Measurements from ENCODE around the gene EVA1A. TPM values are rescaled to one million over a fixed set of nuclear protein-coding genes. Genes with fewer than 3 reads are reported as not detected.

Gene EVA1A
- total RNA-seq, 1 donor from 2014 or later = 19.9 TPM

- no peak for DNase-seq (ENCODE audit: low spot score)
- no peak overlapping the region for H3K4me3 Mint-ChIP-seq (ENCODE audit: unreplicated experiment)
- H3K27ac Mint-ChIP-seq (ENCODE audit: unreplicated experiment) = no peak overlapping the region
- TF ChIP-seq, protein P1, sequence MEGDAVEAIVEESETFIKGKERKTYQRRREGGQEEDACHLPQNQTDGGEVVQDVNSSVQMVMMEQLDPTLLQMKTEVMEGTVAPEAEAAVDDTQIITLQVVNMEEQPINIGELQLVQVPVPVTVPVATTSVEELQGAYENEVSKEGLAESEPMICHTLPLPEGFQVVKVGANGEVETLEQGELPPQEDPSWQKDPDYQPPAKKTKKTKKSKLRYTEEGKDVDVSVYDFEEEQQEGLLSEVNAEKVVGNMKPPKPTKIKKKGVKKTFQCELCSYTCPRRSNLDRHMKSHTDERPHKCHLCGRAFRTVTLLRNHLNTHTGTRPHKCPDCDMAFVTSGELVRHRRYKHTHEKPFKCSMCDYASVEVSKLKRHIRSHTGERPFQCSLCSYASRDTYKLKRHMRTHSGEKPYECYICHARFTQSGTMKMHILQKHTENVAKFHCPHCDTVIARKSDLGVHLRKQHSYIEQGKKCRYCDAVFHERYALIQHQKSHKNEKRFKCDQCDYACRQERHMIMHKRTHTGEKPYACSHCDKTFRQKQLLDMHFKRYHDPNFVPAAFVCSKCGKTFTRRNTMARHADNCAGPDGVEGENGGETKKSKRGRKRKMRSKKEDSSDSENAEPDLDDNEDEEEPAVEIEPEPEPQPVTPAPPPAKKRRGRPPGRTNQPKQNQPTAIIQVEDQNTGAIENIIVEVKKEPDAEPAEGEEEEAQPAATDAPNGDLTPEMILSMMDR (IDR thresholded peaks at IDR 0.05; ENCODE audit: unreplicated experiment) = no peak
- H3K27me3 Mint-ChIP-seq (ENCODE audit: unreplicated experiment) = no peaks in the 10 kb centered on the region
- H3K4me1 Mint-ChIP-seq (ENCODE audit: unreplicated experiment) = no peaks in the 10 kb centered on the region
- no peaks in the 10 kb centered on the region for H3K9me3 Mint-ChIP-seq (ENCODE audit: unreplicated experiment)
- H3K36me3 Mint-ChIP-seq (ENCODE audit: low read depth, unreplicated experiment) = no peaks in the 10 kb centered on the region
Measured at GRCh38 chr2:75580606-75581005, 19.9 kb upstream of the EVA1A start.

GRCh38 chr2:75580156-75580555 lies 19.4 kb upstream of the EVA1A start:
- Mint-ChIP-seq H3K27ac (ENCODE audit: unreplicated experiment) (no peak overlapping the region), H3K36me3 (ENCODE audit: low read depth, unreplicated experiment) (no peaks in the 10 kb centered on the region), H3K9me3 (ENCODE audit: unreplicated experiment) (no peaks in the 10 kb centered on the region), H3K4me1 (ENCODE audit: unreplicated experiment) (no peaks in the 10 kb centered on the region), H3K27me3 (ENCODE audit: unreplicated experiment) (no peaks in the 10 kb centered on the region), H3K4me3 (ENCODE audit: unreplicated experiment) (no peak overlapping the region)
- DNase-seq (ENCODE audit: low spot score) = no peak
- TF ChIP-seq, protein P1 (IDR thresholded peaks at IDR 0.05; ENCODE audit: unreplicated experiment) = no peak

GRCh38 chr2:75579186-75579585 lies 18.4 kb upstream of the EVA1A start:
- DNase-seq (ENCODE audit: low spot score) = no peak
- no peaks in the 10 kb centered on the region for H3K4me1 Mint-ChIP-seq (ENCODE audit: unreplicated experiment)
- no peaks in the 10 kb centered on the region for H3K9me3 Mint-ChIP-seq (ENCODE audit: unreplicated experiment)
- H3K36me3 Mint-ChIP-seq (ENCODE audit: low read depth, unreplicated experiment) = no peaks in the 10 kb centered on the region
- TF ChIP-seq, protein P1 (IDR thresholded peaks at IDR 0.05; ENCODE audit: unreplicated experiment) = no peak
- no peak overlapping the region for H3K4me3 Mint-ChIP-seq (ENCODE audit: unreplicated experiment)
- no peaks in the 10 kb centered on the region for H3K27me3 Mint-ChIP-seq (ENCODE audit: unreplicated experiment)
- no peak overlapping the region for H3K27ac Mint-ChIP-seq (ENCODE audit: unreplicated experiment)

DNA sequence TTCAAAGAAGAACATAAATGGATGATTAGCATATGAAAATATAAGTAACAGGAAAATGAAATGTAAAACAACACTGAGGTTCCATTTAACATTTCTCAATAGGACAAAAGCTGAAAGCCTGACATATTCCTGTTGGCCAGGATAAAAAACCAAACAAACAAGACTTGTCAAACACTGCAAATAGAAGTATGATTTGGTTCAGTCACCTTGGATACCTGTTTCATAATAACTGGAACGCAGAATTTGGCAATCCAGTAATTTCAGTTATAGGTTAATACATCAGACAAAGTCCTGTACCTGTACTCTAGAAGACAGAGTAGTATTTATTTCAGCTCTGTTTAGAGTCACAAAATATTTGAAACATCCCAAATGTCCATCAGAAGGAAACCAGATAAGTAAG lies 16.5 kb upstream of the EVA1A start:
- TF ChIP-seq, protein P1 (IDR thresholded peaks at IDR 0.05; ENCODE audit: unreplicated experiment) = no peak
- Mint-ChIP-seq H3K27me3 (ENCODE audit: unreplicated experiment) (no peaks in the 10 kb centered on the region), H3K4me1 (ENCODE audit: unreplicated experiment) (no peaks in the 10 kb centered on the region), H3K36me3 (ENCODE audit: low read depth, unreplicated experiment) (no peaks in the 10 kb centered on the region), H3K4me3 (ENCODE audit: unreplicated experiment) (no peak overlapping the region), H3K27ac (ENCODE audit: unreplicated experiment) (no peak overlapping the region), H3K9me3 (ENCODE audit: unreplicated experiment) (no peaks in the 10 kb centered on the region)
- DNase-seq (ENCODE audit: low spot score) = no peak

DNA sequence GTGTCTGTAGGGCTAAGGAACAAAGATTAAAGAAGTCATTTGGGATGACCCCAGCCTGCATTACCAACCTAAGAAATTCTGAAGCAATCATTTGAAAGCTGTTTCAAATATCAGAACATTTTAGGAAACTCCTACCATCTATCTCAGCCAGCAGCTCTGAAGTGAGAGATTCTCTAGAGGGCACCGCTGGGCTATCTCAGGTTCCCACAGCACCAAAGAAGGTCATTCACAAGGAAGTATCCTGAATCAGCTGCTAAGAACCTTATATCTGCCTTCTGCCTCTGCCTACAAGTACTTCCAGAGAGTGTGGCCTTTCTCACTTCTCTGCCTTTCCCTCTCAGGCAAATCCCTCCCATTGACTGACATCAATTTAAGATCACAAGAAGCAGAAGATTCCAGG lies 13.4 kb upstream of the EVA1A start:
- Mint-ChIP-seq H3K9me3 (ENCODE audit: unreplicated experiment) (no peaks in the 10 kb centered on the region), H3K36me3 (ENCODE audit: low read depth, unreplicated experiment) (no peaks in the 10 kb centered on the region), H3K27ac (ENCODE audit: unreplicated experiment) (no peak overlapping the region), H3K4me3 (ENCODE audit: unreplicated experiment) (no peak overlapping the region), H3K4me1 (ENCODE audit: unreplicated experiment) (peaks cover 5% of the 10 kb centered on the region), H3K27me3 (ENCODE audit: unreplicated experiment) (peaks cover 3% of the 10 kb centered on the region)
- TF ChIP-seq, protein P1 (IDR thresholded peaks at IDR 0.05; ENCODE audit: unreplicated experiment) = no peak
- no peak for DNase-seq (ENCODE audit: low spot score)
